HG02884 (cell line): ENCODE results near the gene ITPR3.

Experiments
- ATAC-seq: cut with Tn5 transposase; IDR thresholded peaks from one replicate; pipeline ENCODE4 v1.9.1; 2021; ENCODE audit warnings: mild to moderate bottlenecking, moderate library complexity; ENCODE audit not compliant: unreplicated experiment

Gene ITPR3

GRCh38 chr6:33683576-33684427 lies 62.7 kb downstream of the ITPR3 start:
- no peak for ATAC-seq

- no peak for ATAC-seq
These were observed 63.3 kb downstream of the ITPR3 start for GRCh38 chr6:33684428-33684896.

- no peak for ATAC-seq
These were observed 63.9 kb downstream of the ITPR3 start for GRCh38 chr6:33684983-33685382.

GRCh38 chr6:33685411-33686224 lies 64.5 kb downstream of the ITPR3 start:
- no peak for ATAC-seq

- no peak for ATAC-seq
These were observed 65.3 kb downstream of the ITPR3 start for GRCh38 chr6:33686225-33686924.

DNA sequence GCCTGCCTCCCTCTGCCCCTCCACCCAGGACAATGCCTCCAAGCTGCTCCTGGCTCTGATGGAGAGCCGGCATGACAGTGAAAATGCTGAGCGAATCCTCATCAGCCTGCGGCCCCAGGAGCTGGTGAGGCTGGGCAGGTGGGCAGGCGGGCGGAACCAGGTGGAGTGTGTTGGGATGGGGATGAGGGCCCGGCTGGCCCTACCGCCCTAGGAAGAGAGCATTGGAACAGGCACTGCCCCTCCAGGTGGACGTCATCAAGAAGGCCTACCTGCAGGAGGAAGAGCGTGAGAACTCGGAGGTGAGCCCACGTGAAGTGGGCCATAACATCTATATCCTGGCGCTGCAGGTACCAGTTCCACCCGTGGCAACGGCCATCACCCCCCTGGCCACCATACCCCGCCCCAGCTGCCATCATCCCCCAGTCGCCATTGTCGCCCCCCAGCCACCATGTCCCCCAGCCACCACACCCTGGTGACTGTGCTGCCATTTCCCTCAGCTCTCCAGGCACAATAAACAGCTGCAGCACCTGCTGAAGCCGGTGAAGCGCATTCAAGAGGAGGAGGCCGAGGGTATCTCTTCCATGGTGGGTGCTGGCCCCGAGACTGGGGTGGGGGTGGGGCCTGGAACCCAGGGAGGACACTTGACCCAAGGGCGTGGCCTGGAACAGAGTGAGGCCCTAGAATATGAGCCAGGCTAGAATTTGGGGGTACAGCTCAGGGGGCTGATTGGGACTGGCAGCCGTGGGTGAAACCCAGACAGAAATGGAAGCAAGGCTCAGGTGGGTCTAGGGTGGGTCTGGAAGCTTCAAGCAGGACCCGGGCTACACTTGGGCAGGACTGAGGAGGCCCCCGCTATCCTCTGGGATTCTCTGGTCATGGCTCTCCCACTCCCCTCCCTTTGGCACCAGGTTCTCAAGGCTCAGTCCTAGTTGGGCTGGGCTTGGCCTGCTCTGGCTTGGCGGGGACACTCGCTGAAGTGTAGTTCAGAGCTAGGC lies 66.2 kb downstream of the ITPR3 start:
- no peak for ATAC-seq

DNA sequence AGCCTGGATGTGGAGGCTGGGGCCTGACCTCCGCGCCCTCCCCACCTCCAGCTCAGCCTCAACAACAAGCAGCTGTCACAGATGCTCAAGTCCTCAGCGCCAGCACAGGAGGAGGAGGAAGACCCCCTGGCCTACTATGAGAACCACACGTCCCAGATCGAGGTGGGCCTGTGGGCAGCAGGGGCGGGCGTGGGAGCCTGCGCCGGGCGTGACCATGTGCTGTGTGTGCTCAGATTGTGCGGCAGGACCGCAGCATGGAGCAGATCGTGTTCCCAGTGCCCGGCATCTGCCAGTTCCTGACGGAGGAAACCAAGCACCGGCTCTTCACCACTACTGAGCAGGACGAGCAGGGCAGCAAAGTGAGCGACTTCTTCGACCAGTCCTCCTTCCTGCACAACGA lies 66.9 kb downstream of the ITPR3 start:
- no peak for ATAC-seq

- ATAC-seq: no peak
These were observed 67.5 kb downstream of the ITPR3 start for GRCh38 chr6:33688451-33689147.

- ATAC-seq: no peak
These were observed 68.0 kb downstream of the ITPR3 start for GRCh38 chr6:33689148-33689494.

DNA sequence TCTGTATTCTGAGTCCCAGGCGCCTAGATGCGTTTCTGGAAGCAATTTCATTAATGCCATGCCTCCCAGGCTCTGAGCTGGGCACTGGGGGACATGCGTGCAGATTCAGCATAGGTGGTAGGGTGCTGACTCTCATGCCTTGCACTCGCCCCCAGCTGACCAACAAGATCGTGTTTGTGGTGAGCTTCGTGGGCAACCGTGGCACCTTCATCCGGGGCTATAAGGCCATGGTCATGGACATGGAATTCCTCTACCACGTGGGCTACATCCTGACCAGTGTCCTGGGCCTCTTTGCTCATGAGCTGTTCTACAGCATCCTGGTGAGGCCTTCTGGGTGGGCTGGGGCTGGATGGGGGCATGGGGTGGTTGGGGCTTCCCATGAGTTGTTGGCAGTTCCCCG lies 68.8 kb downstream of the ITPR3 start:
- no peak for ATAC-seq

GRCh38 chr6:33690766-33691165 lies 69.6 kb downstream of the ITPR3 start:
- no peak for ATAC-seq

GRCh38 chr6:33691456-33692077 lies 70.4 kb downstream of the ITPR3 start:
- ATAC-seq: no peak

DNA sequence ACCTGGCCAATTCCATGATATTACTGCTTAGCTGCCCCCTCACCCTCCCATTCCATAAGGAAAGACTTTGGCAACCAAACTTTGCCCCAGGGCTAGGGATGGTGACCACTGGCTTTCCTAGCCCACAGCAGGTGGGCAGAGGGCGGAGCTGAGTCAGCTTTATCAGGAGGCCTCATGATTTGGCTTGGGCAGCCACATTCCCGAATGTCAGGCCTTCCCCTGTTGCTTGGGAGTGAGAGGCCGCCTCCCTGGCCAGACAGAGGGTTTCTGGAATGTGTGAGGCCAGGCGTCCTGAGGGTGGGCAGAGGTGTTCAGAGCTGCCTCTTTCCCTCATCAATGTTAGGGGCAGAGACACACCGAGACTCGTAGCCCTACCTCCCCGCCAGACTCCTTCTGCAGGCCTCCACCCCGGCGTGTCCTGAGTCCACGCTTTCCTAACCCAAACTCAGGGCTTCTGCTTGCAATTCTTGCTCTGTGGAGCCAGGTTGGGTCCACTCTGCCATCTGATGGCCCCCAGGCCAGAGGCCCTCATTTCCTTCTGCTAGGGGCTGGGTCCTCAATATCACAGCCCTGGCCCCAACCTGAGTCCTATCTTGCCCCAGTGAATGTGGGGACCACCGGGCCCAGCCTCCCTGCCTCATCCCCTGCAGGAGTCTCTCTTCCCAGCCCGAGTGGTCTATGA lies 71.1 kb downstream of the ITPR3 start:
- no peak for ATAC-seq

GRCh38 chr6:33692760-33693158 lies 71.6 kb downstream of the ITPR3 start:
- no peak for ATAC-seq

- no peak for ATAC-seq
These were observed 72.3 kb downstream of the ITPR3 start for GRCh38 chr6:33693186-33694105.

DNA sequence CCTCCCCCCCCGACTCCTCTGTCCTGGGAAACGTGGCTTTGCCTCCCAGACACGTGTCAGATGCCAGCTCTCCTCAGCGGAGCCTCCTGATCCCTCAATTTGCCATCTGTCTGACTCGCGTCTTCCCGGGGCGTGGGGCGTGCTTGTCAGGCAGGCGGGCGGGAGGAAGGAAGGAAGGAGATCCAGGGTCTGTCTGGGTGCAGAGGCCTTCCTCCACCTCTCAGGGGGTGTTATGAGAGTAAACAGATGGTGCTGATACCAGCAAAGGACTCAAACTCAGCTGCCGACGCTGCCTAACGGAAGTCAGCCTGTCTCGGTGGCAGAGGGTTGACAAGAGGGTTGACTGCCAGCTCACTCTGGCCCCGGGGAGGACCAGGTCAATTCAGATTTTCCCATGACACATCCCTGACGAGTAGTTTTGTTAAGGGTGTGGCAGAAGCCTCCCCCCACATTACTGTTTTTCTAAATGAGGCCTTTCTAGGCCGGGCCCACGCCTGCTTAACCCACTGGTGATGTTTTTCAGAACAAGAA lies 73.3 kb downstream of the ITPR3 start:
- no peak for ATAC-seq

- ATAC-seq: no peak
These were observed 73.9 kb downstream of the ITPR3 start for GRCh38 chr6:33694977-33695376.
